Activated B cell treated with CpG ODN at 0.5 μM for 24 hours (primary cell): ENCODE data around the gene TMEM217. TPM values are rescaled to one million over a fixed set of nuclear protein-coding genes. Genes with fewer than 3 reads are reported as not detected.
"Not testable (repeated sequence)": the region's sequence is repeated elsewhere in the genome, so short reads cannot be mapped to it uniquely, and the experiment has no call there.

Source experiments
- ATAC-seq: fragments of 200-7000 bp; cut with Tn5 transposase; one replicate; pipeline ENCODE4 v1.10.0; 2021; ENCODE audit warnings: low read depth, mild to moderate bottlenecking, moderate library complexity
- CTCF ChIA-PET: fragments of 350-600 bp; sonication (Branson Sonifier 250); formaldehyde crosslinking; loops from one replicate; lab custom pipeline; 2021; ENCODE audit warnings: antibody characterized with exemption; lab: Charles Lee
- POLR2A ChIA-PET: fragments of 350-600 bp; sonication (Branson Sonifier 250); formaldehyde crosslinking; loops from one replicate; lab custom pipeline; 2021; ENCODE audit warnings: antibody characterized with exemption; lab: Charles Lee
- DNase-seq: peaks from one replicate; pipeline ENCODE4 v3.0.0; 2022
- H3K27ac Mint-ChIP-seq: one replicate; pipeline ENCODE4 v1.8.0; 2020; ENCODE audit warnings: mixed read lengths
- H3K27me3 Mint-ChIP-seq: one replicate; pipeline ENCODE4 v1.8.0; 2021; ENCODE audit warnings: mixed read lengths
- H3K36me3 Mint-ChIP-seq: one replicate; pipeline ENCODE4 v1.8.0; 2021; ENCODE audit warnings: low read depth, mixed read lengths
- H3K4me1 Mint-ChIP-seq: one replicate; pipeline ENCODE4 v1.8.0; 2021; ENCODE audit warnings: mixed read lengths
- H3K4me3 Mint-ChIP-seq: one replicate; pipeline ENCODE4 v1.8.0; 2020; ENCODE audit warnings: mild to moderate bottlenecking, mixed read lengths
- H3K9me3 Mint-ChIP-seq: one replicate; pipeline ENCODE4 v1.8.0; 2020; ENCODE audit warnings: mixed read lengths
- intact Hi-C: fragments of 100-400 bp; cut with micrococcal nuclease; formaldehyde crosslinking; loops from one replicate; pipeline ENCODE4 v1.15.1; 2024
- total RNA-seq: library from RNA; stranded (reverse); gene quantifications from 2 replicates; pipeline ENCODE4 v1.2.3, GENCODE V29; 2022
- TF ChIP-seq, protein P1 (sequence below): fragments of 200-600 bp; IDR thresholded peaks from one replicate; pipeline ENCODE4 v1.8.0; 2022; ENCODE audit warnings: antibody characterized with exemption, mild to moderate bottlenecking

Gene TMEM217
- total RNA-seq, 1 donor from 2014 or later: 1.0 TPM

DNA sequence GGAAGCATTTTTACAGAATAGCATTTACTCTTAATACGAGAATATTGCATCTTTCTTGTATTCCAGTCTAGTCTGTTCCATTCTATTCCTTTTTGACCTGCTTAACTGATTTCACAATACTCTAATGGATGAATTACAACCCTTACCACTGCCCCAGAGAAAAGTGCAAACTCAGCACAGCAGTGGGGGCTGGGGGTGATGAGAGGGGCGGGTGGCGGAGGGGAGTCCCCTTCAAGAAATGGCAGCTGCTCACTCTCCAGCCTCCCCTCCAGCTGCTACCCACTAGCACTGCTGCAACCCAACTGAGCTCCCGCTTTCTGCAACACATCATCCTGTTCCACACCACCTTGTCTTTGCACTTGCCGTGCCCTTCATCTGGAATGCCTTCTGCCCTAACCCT, 57.9 kb downstream of the TMEM217 start:
- Mint-ChIP-seq H3K27me3 (no peaks in the 10 kb centered on the region), H3K4me3 (no peak overlapping the region), H3K4me1 (peaks cover 8% of the 10 kb centered on the region), H3K9me3 (no peaks in the 10 kb centered on the region), H3K36me3 (no peaks in the 10 kb centered on the region), H3K27ac (no peak overlapping the region)
- no peak for ATAC-seq
- ChIA-PET CTCF (interaction anchor here (2.4 kb wide), 1 partner anchor 10 kb away, joined by 10 read pairs; no protein-coding TSS in a partner anchor), POLR2A (interaction anchor here (0.6 to 1.4 kb wide), 3 partner anchors 23 to 161 kb away, joined by 4 to 5 read pairs (median 4); no protein-coding TSS in a partner anchor)
- no peak for DNase-seq
- intact Hi-C loops: no loop called here
- TF ChIP-seq, protein P1, sequence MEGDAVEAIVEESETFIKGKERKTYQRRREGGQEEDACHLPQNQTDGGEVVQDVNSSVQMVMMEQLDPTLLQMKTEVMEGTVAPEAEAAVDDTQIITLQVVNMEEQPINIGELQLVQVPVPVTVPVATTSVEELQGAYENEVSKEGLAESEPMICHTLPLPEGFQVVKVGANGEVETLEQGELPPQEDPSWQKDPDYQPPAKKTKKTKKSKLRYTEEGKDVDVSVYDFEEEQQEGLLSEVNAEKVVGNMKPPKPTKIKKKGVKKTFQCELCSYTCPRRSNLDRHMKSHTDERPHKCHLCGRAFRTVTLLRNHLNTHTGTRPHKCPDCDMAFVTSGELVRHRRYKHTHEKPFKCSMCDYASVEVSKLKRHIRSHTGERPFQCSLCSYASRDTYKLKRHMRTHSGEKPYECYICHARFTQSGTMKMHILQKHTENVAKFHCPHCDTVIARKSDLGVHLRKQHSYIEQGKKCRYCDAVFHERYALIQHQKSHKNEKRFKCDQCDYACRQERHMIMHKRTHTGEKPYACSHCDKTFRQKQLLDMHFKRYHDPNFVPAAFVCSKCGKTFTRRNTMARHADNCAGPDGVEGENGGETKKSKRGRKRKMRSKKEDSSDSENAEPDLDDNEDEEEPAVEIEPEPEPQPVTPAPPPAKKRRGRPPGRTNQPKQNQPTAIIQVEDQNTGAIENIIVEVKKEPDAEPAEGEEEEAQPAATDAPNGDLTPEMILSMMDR: no peak

DNA sequence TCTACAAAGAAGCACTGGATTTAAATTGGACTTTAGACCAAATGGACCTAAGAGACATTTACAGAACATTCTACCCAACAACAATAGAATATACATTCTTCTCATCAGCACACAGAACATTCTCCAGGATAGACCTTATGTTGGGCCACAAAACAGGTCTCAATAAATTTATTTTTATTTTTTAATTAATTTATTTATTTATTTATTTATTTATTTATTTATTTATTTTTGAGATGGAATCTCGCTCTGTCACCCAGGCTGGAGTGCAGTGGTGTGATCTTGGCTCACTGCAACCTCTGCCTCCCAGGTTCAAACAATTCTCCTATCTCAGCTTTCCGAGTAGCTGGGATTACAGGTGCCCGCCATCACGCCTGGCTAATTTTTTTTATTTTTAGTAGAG, 61.5 kb downstream of the TMEM217 start:
- DNase-seq, H3K27ac Mint-ChIP-seq, H3K4me1 Mint-ChIP-seq, intact Hi-C loops, H3K9me3 Mint-ChIP-seq, H3K27me3 Mint-ChIP-seq, H3K4me3 Mint-ChIP-seq, H3K36me3 Mint-ChIP-seq, ATAC-seq: not testable (repeated sequence)
- ChIA-PET CTCF (interaction anchor here (2.6 kb wide), 1 partner anchor 178 kb away, joined by 6 read pairs; no protein-coding TSS in a partner anchor), POLR2A (interaction anchor here (1.3 kb wide), 1 partner anchor 19 kb away, joined by 3 read pairs; no protein-coding TSS in a partner anchor)

DNA sequence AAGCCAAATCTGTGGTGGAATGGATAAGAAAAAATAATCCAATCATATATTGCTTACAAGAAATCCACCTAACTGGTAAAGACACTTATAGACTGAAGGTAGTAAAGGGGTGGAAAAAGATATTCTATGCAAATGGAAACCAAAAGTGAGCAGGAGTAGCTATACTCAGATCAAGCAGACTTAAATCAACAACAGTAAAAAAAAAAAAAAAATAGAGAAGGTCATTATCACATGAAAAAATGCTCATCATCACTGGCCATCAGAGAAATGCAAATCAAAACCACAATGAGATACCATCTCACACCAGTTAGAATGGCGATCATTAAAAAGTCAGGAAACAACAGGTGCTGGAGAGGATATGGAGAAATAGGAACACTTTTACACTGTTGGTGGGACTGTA, 63.1 kb downstream of the TMEM217 start:
- POLR2A ChIA-PET, H3K4me1 Mint-ChIP-seq, intact Hi-C loops, H3K9me3 Mint-ChIP-seq, DNase-seq, ATAC-seq, H3K27ac Mint-ChIP-seq, H3K27me3 Mint-ChIP-seq, H3K36me3 Mint-ChIP-seq, H3K4me3 Mint-ChIP-seq: not testable (repeated sequence)
- CTCF ChIA-PET: interaction anchor here (1.2 to 2.3 kb wide), 5 partner anchors 15 to 177 kb away, joined by 3 to 8 read pairs (median 4); no protein-coding TSS in a partner anchor

DNA sequence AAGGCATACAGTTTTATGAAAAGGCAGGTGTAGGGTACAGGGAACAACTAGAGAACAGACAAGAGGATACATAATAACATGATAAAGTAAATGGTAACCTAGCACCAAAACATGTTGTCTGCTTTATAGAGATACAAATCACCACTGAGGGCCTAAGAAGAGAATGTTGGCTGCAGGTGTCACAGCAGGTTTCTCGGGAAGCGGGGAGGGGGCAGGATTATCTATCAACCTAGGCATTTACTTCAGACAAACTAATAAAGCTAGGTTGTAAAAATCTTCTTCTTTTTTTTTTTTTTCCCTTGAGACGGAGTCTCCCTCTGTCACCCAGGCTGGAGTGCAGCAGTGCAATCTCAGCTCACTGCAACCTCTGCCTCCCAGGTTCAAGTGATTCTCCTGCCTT, 65.3 kb downstream of the TMEM217 start:
- ChIA-PET CTCF (no interaction called here), POLR2A (interaction anchor here (0.7 kb wide), 1 partner anchor 13 kb away, joined by 3 read pairs; no protein-coding TSS in a partner anchor)
- DNase-seq: no peak
- Mint-ChIP-seq H3K9me3 (no peaks in the 10 kb centered on the region), H3K27ac (no peak overlapping the region), H3K27me3 (no peaks in the 10 kb centered on the region), H3K4me1 (no peaks in the 10 kb centered on the region), H3K36me3 (no peaks in the 10 kb centered on the region), H3K4me3 (no peak overlapping the region)
- TF ChIP-seq, protein P1: no peak
- ATAC-seq: no peak
- intact Hi-C loops: no loop called here

DNA sequence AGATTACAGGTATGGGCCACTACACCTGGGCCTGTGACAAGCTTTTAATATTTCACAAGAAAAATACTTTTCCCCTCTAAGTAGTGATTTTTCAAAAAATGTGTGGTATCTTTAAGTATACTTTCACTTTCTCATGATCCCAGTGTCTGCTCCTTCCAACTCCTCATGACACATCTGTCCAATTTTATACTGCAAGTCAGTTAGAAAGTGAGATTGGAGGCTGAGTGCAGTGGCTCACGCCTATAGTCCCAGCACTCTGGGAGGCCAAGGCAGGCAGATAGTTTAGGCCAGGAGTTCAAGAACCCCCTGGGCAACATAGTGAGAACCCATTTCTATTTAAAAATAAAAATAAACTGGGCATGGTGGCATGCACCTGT, 67.8 kb downstream of the TMEM217 start:
- no peaks in the 10 kb centered on the region for H3K9me3 Mint-ChIP-seq
- H3K4me1 Mint-ChIP-seq: peaks cover 8% of the 10 kb centered on the region
- DNase-seq (no peak), ATAC-seq (no peak)
- POLR2A ChIA-PET: interaction anchor here (0.6 to 1.8 kb wide), 4 partner anchors 13 to 244 kb away, joined by 3 to 5 read pairs (median 5); no protein-coding TSS in a partner anchor
- H3K36me3 Mint-ChIP-seq: no peaks in the 10 kb centered on the region
- intact Hi-C loops: no loop called here
- no peaks in the 10 kb centered on the region for H3K27me3 Mint-ChIP-seq
- CTCF ChIA-PET: interaction anchor here (1.4 to 2.1 kb wide), 2 partner anchors 15 to 172 kb away, joined by 4 to 6 read pairs; no protein-coding TSS in a partner anchor
- H3K4me3 Mint-ChIP-seq: no peak overlapping the region
- TF ChIP-seq, protein P1: no peak
- H3K27ac Mint-ChIP-seq: no peak overlapping the region

DNA sequence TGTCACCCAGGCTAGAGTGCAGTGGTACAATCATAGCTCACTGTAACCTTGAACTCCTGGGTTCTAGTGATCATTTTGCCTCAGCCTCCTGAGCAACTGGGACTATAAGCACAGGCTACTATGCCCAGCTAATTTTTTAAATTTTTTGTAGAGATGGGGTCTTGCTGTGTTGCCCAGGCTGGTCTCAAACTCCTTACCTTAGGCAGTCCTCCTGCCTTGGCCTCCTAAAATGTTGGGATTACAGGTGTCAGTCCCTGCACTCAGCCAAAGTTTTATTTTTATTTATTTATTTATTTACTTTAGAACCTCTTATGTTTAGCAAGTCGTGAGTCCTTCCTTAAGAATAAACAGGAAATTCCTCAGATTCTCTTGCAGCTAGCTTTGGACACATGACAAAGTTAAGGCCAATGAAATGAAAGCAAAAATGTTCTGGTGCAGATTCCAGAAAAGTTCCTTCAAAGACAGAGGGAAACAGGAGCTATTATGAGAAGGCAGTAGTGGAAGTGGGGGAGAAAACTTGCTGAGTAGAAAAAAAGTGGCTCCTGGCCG, 68.9 kb downstream of the TMEM217 start:
- TF ChIP-seq, protein P1: no peak
- POLR2A ChIA-PET: interaction anchor here (0.7 to 3.2 kb wide), 4 partner anchors 12 to 16 kb away, joined by 3 to 18 read pairs (median 4); no protein-coding TSS in a partner anchor
- no peak for DNase-seq
- no peaks in the 10 kb centered on the region for H3K27me3 Mint-ChIP-seq
- ATAC-seq: no peak
- intact Hi-C loops: no loop called here
- H3K27ac Mint-ChIP-seq: no peak overlapping the region
- H3K36me3 Mint-ChIP-seq: no peaks in the 10 kb centered on the region
- peaks cover 8% of the 10 kb centered on the region for H3K4me1 Mint-ChIP-seq
- no peaks in the 10 kb centered on the region for H3K9me3 Mint-ChIP-seq
- H3K4me3 Mint-ChIP-seq: no peak overlapping the region
- CTCF ChIA-PET: interaction anchor here (1.2 to 2.1 kb wide), 2 partner anchors 20 to 171 kb away, joined by 4 to 6 read pairs; no protein-coding TSS in a partner anchor
